T follicular helper cell (primary cell): ENCODE results near the gene GRIP1.

Experiments
- DNase-seq: peaks from one replicate; pipeline ENCODE4 v3.0.0-alpha.2; 2020; ENCODE audit warnings: low read depth

GRIP1 gene

DNA sequence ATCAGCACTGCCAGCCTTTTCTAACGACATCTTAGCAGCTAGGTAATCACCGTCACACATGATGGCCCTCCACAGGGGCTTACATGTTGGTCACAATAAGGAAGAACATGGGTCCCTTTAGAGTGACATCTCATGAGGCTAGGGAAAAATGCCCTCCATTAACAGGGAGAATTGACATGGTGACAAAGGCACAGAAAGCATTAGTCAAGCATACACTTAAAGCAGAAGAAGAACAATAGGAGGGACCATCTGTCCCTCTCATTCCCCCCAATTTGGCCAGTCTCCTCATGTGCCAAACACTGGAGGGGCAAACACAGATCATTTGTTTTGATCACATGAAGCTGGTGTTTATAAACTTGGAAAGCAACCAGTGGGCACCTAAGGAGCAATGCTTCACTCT, 78.0 kb downstream of the GRIP1 start:
- no peak for DNase-seq

DNA sequence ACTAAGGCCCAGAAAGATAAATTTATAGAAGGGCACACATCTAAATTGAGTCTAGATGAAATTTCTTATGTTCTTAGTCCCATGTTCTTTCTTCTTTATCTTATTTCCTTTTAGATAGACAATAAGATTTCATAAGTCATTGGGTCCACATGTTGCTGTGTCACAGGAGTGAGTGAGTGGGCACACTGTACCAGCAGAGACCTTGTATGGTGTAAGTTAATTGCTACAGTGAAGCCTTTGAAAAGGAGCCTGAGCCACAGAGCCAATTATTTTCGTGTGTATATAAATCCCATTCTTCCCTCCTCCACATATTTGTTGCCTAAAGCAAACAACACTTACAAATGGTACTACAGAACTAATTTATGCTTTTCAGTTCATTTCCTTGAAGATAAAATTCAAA, 79.1 kb downstream of the GRIP1 start:
- DNase-seq = no peak

DNA sequence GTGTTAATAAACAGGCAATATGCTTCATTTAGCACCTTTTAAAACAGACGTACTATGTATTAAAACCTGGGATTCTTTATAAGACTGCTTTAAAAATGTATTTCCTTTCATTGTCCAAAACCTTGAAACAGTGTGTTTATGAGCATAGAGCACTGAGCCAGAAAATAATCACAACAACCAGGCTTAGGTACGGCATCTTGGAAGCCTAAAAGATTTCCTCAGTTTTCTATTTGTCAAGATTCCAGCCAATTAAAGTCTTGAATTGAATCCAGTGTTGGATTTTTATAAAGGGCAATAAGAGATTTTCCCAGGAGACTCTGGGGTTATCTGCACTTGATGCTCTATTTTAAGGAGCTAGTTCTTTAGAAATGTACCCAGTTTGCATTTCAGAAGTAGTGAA, 80.3 kb downstream of the GRIP1 start:
- no peak for DNase-seq

DNA sequence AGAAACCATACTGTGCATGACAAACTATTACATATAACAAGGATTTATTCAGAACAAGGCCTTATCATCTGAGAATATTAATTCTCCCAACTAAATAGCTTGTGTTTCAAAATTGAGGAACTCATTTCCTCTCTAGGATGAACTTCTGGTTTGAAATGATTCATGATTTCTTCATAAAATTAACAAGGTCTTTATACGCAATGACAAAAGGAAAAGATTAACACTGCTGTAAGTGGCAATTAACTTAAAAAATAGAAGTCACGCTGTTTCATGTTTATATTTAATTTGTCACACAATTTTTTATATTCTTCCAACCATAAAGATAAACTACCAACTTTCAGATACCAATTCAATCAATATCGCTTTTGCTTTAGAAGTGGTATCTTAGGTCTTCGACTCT, 80.8 kb downstream of the GRIP1 start:
- no peak for DNase-seq

DNA sequence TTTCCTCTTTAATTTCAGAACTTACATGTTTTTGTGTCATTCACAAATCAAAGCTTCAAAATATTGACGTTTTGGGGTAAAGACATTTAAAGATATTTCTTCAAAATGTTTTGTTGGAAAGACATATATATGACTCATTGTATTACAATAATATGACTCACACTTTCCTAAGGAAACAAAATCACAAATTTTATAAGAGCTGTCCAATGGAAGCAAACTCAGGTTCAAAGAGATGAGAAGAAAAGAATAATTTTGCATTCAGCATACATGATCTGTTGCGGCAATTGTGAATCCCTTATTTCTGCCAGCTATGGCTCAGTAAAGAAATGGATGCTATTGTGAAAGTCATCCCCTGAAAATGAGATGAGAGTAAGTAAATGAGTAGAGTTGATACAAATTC, 82.7 kb downstream of the GRIP1 start:
- DNase-seq = no peak

GRCh38 chr12:66594688-66595087, 84.2 kb downstream of the GRIP1 start:
- no peak for DNase-seq

- DNase-seq = no peak
Measured at GRCh38 chr12:66590275-66590985, 88.4 kb downstream of the GRIP1 start.

- no peak for DNase-seq
Measured at GRCh38 chr12:66589095-66589494, 89.8 kb downstream of the GRIP1 start.

DNA sequence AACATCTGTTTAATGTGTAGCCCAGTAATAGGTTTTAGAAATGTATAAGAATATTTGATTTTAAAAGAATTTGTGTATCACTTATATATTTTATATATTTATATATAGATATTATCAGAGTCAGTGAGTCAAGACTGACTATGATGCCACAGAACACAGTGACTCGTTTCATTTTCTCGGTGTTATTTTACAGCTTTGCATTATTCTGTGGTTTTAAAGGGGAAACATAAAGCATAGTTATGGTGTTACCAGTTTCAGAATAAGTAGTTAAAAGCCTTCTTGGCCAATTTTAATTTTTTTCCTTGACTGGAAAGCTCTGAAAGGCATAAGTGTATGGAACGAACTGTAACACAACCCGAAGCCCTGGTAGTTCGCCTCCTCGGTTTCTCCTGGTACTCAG, 91.0 kb downstream of the GRIP1 start:
- DNase-seq = no peak

- DNase-seq = no peak
Measured at GRCh38 chr12:66584673-66585072, 94.2 kb downstream of the GRIP1 start.

DNA sequence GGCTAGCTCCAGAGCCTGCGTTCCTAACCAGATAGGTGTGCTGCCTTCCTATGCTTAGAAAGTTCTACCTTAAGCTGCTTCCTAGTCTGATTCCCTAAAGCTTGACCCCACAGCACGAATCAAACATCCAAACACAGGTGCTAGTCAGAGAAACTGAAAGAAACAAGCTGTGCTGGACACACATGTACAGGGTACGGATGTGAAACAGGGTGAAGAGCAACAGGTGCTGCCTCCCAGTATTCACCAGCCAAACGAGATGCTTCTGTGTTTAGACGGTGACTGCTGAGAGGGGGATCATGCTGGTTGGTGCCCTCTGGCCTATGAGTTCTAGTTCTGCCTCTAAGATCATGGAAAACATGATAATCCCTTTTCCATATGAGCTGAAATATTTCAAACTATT, 105.3 kb downstream of the GRIP1 start:
- no peak for DNase-seq

- DNase-seq = no peak
Measured at GRCh38 chr12:66572845-66573244, 106.0 kb downstream of the GRIP1 start.

- DNase-seq = no peak
Measured at GRCh38 chr12:66571361-66571915, 107.4 kb downstream of the GRIP1 start.

DNA sequence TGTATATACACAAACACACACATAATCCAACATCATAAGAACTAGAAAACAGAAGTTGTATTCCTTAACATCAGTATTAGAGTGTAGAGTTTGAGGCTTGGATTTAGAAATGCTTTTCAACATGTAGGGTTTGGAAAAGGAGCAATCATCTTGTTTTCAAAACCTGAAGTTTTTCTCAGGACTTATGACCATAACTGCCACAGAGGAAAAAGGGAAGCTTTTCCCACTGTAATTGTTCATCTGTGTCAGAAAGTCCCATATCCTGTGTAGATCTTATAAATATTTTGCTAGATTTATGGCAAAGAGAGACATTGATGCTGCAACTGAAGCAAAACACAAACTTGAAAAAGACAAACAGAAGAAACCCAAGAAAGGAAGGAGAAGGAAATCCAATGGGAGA, 115.7 kb downstream of the GRIP1 start:
- DNase-seq = no peak

- no peak for DNase-seq
Measured at GRCh38 chr12:66555113-66555512, 123.8 kb downstream of the GRIP1 start.

GRCh38 chr12:66552716-66553115, 126.2 kb downstream of the GRIP1 start:
- no peak for DNase-seq

DNA sequence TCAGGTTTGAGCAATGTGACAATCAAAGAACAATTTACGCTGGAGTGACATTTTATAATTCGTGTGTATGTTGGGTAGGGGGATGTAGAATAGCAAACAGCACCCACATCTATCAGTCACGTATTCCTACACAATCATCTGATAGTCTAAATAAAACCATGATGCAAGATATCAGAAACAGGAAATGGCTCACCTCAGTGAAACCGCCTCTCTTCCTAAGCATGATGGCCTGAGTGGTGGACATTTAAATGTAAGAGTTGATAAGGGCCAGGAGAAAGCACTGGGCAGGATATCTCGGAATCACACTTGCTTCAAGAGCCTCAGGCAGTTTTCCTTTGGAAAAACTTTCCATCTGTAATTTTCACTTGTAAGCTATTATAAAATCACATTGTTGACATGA, 128.2 kb downstream of the GRIP1 start:
- DNase-seq = no peak

GRCh38 chr12:66549050-66549389, 129.9 kb downstream of the GRIP1 start:
- no peak for DNase-seq

GRCh38 chr12:66548338-66549049, 130.4 kb downstream of the GRIP1 start:
- no peak for DNase-seq

DNA sequence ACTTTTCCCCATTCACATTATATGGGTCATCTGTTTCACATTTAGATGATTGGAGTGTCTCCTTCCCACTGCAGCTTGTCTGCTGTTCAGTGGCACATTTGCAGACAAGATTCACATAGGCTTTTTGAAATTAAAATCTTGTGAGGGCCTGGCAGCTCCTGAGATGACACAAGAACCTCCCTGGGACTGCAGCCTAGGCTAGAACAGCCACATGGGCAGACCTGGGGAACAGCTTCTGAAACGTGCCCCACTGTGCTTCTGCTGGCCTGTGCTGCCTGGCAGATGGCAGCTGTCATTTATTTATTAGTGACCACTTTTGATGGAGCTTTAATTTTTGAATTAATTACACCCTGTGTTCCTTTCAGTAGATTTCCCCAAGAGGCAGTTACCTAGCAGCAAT, 137.4 kb downstream of the GRIP1 start:
- DNase-seq = no peak

GRCh38 chr12:66539431-66539830, 139.4 kb downstream of the GRIP1 start:
- DNase-seq = no peak

DNA sequence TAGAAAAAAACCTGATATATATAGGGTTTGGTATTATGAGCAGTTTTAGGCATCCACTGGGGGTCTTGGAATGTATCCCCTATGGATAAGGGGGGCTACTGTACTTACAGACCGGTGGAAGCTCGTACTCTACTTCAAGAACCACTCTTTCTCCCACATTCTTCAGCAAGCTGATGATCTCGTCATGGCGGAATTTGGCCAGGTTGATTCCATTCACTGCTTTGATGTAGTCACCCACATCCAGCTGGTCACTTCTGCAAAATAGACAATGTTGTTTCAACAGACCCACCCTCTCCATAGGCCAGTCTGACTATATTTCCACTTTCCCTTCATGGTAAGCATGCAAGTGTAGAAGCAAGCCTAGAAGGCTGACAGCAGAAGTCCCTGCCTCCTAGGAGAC, 139.9 kb downstream of the GRIP1 start:
- DNase-seq = no peak

DNA sequence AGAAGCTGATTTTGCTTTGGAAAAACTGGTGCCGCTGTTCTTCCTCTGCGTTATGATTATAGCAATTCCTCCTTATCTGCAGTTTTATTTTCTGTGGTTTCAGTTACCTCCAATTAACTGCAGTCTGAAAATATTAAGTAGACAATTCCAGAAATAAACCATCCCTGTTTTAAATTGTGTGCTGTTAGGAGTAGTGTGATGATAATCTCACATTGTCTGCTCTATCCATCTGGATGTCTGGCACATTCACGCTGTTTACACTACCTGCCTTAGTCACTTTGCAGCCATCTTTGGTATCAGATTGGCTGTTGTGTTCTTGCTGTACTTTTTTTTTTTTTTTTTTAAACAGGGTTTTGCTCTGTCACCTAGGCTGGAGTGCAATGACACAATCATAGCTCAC, 141.0 kb downstream of the GRIP1 start:
- no peak for DNase-seq

DNA sequence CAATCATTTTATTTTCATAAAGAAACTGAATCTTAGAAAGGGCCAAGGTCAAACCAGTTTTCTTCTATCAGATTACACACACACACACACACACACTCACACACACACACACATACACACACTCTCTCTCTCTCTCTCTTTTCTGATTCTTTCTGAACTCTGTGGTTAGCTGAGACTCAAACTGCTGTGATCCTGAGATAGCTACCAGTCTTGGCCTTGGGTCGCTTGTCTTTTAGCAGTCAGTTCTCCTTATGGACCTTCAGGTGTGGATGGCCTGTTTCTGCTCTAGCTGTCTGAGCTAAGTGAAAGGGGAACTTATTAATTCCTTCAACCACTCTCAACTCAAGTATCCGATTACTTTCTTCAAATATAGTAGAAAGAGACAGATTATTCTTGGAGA, 145.1 kb downstream of the GRIP1 start:
- no peak for DNase-seq
